Endothelial cell of umbilical vein (primary cell): Measurements from ENCODE around the gene FMNL2. TPM values are rescaled to one million over a fixed set of nuclear protein-coding genes. Genes with fewer than 3 reads are reported as not detected.

Source experiments
- BruUV-seq: library from RNA; stranded (reverse); fragments of 400-500 nt; replicated peaks from 2 replicates; lab custom pipeline; 2021; lab: Mats Ljungman, UMichigan
- CTCF ChIA-PET: fragments of 300-600, 350-600 bp; sonication (Branson Sonifier 250); formaldehyde crosslinking; loops from one replicate; lab custom pipeline; 2021; ENCODE audit warnings: antibody characterized with exemption, inconsistent platforms; lab: Charles Lee
- POLR2A ChIA-PET: fragments of 300-600, 350-600 bp; sonication (Branson Sonifier 250); formaldehyde crosslinking; loops from one replicate; lab custom pipeline; 2021; ENCODE audit warnings: antibody characterized with exemption, inconsistent platforms; lab: Charles Lee
- DNase-seq: peaks from one replicate; pipeline ENCODE4 v3.0.0-alpha.2; 2011; ENCODE audit warnings: low read depth, low spot score
- FAIRE-seq: peaks from 2 replicates; lab custom pipeline; 2011; peaks lifted over from hg19 to GRCh38; lab: Jason Lieb, UNC
- H2AFZ ChIP-seq: 2 replicates; pipeline ENCODE4 v1.6.0; 2012; ENCODE audit warnings: low read depth, low read length, control low read depth, inconsistent platforms
- H3K27ac ChIP-seq: 2 replicates; pipeline ENCODE4 v1.5.1; 2011; ENCODE audit warnings: low read depth, mild to moderate bottlenecking, control low read depth, low read length, moderate library complexity; ENCODE audit not compliant: insufficient read depth
- H3K27me3 ChIP-seq, 2 experiments: 2 replicates each; pipeline versions ENCODE4 v1.6.0 to v1.6.1; 2011; ENCODE audit warnings: low read length in 2 of 2, mixed read lengths in 1 of 2; ENCODE audit not compliant: control insufficient read depth in 2 of 2, insufficient read depth in 2 of 2
- H3K36me3 ChIP-seq, 2 experiments: 2 replicates in 1 of 2; 3 replicates in 1 of 2; pipeline ENCODE4 v1.5.1; 2011; ENCODE audit warnings: low read length in 2 of 2, mild to moderate bottlenecking in 1 of 2, moderate library complexity in 1 of 2; ENCODE audit not compliant: control insufficient read depth in 2 of 2, insufficient read depth in 2 of 2; ENCODE audit errors: extremely low read depth in 1 of 2
- H3K4me1 ChIP-seq: 3 replicates; pipeline ENCODE4 v1.5.1; 2011; ENCODE audit warnings: mild to moderate bottlenecking, low read length; ENCODE audit not compliant: control insufficient read depth, insufficient read depth; ENCODE audit errors: extremely low read depth
- H3K4me2 ChIP-seq: 2 replicates; pipeline ENCODE4 v1.6.1; 2011; ENCODE audit warnings: low read length, control low read depth, mixed read lengths; ENCODE audit not compliant: insufficient read depth
- H3K4me3 ChIP-seq, 3 experiments: fragments of 200-600 bp in 1 of 3; sonication (generic), shearing (Covaris generic) in 1 of 3; replicated peaks in 1 of 3; 2 replicates each; pipeline ENCODE4 v1.5.1; 2011 to 2016; ENCODE audit warnings: control low read depth in 3 of 3, low read length in 3 of 3, mild to moderate bottlenecking in 2 of 3, inconsistent platforms in 1 of 3, low read depth in 1 of 3, moderate library complexity in 1 of 3; ENCODE audit not compliant: insufficient read depth in 1 of 3
- H3K79me2 ChIP-seq: 2 replicates; pipeline ENCODE4 v1.6.0; 2012; ENCODE audit warnings: low read length, inconsistent platforms; ENCODE audit not compliant: control insufficient read depth, insufficient read depth
- H3K9ac ChIP-seq: replicated peaks from 2 replicates; pipeline ENCODE3; 2011; ENCODE audit warnings: low read length, control low read depth; ENCODE audit not compliant: insufficient read depth; ENCODE audit errors: extremely low read depth
- H3K9me1 ChIP-seq: replicated peaks from 3 replicates; pipeline ENCODE4 v1.6.0; 2011; ENCODE audit warnings: mild to moderate bottlenecking, low read length; ENCODE audit not compliant: control insufficient read depth, insufficient read depth; ENCODE audit errors: extremely low read depth
- H3K9me3 ChIP-seq: replicated peaks from 2 replicates; pipeline ENCODE4 v1.5.1; 2012; ENCODE audit warnings: low read length, inconsistent platforms; ENCODE audit not compliant: control insufficient read depth, insufficient read depth
- H4K20me1 ChIP-seq: replicated peaks from 2 replicates; pipeline ENCODE3; 2011; ENCODE audit warnings: mild to moderate bottlenecking, low read length; ENCODE audit not compliant: control insufficient read depth, insufficient read depth; ENCODE audit errors: extremely low read depth
- CTCF ChIP-seq, 2 donors: IDR thresholded peaks; 1 replicate in 1 of 2; 2 replicates in 1 of 2; pipeline ENCODE4 v1.5.1; 2011; ENCODE audit warnings: low read length in 2 of 2, mild to moderate bottlenecking in 2 of 2, moderate library complexity in 2 of 2, control low read depth in 1 of 2, inconsistent platforms in 1 of 2, low read depth in 1 of 2; ENCODE audit not compliant: insufficient read depth in 1 of 2; ENCODE audit errors: extremely low read depth in 1 of 2
- EZH2 ChIP-seq: IDR thresholded peaks from 2 replicates; pipeline ENCODE4 v1.6.1; 2012; ENCODE audit warnings: borderline replicate concordance, low read depth, mild to moderate bottlenecking, moderate library complexity, low read length, inconsistent platforms; ENCODE audit not compliant: severe bottlenecking
- FOS ChIP-seq: IDR thresholded peaks from 2 replicates; pipeline ENCODE4 v1.6.1; 2011; ENCODE audit warnings: mild to moderate bottlenecking, low read length, moderate library complexity, borderline replicate concordance; ENCODE audit not compliant: insufficient read depth
- GATA2 ChIP-seq: IDR thresholded peaks from 2 replicates; pipeline ENCODE4 v1.7.0; 2011; ENCODE audit warnings: low read depth, mild to moderate bottlenecking, moderate library complexity, mixed read lengths, low read length; ENCODE audit not compliant: insufficient read length, insufficient read depth
- JUN ChIP-seq: IDR thresholded peaks from 2 replicates; pipeline ENCODE4 v1.6.1; 2011; ENCODE audit warnings: borderline replicate concordance, low read depth; ENCODE audit not compliant: insufficient read length, insufficient read depth
- MAX ChIP-seq: IDR thresholded peaks from 2 replicates; pipeline ENCODE4 v1.6.1; 2011; ENCODE audit not compliant: insufficient read depth, insufficient read length
- MYC ChIP-seq: IDR thresholded peaks from one replicate; pipeline ENCODE4 v1.6.1; 2011; ENCODE audit warnings: mild to moderate bottlenecking, low read depth, low read length
- POLR2A ChIP-seq: IDR thresholded peaks from 2 replicates; pipeline ENCODE4 v1.6.1; 2012; ENCODE audit warnings: low read depth, mild to moderate bottlenecking, control low read depth, low read length
- POLR2AphosphoS5 ChIP-seq: IDR thresholded peaks from 2 replicates; pipeline ENCODE4 v1.6.1; 2012; ENCODE audit warnings: low read depth, mild to moderate bottlenecking, control low read depth, low read length, moderate library complexity; ENCODE audit not compliant: insufficient read depth
- dilution Hi-C: fragments of 300-500 bp; cut with MboI; formaldehyde crosslinking; loops from one replicate; pipeline ENCODE4 v1.15.0; 2019; ENCODE audit warnings: low sequenced_read_pairs; ENCODE audit not compliant: extremely low pct_ligation_motif_present
- intact Hi-C: fragments of 100-400 bp; cut with micrococcal nuclease; formaldehyde crosslinking; loops from one replicate; pipeline ENCODE4 v1.10.0; 2022
- polyA plus RNA-seq, 4 experiments: library from polyadenylated mRNA; depleted of rRNA in 3 of 4; stranded (reverse) in 3 of 4; unstranded in 1 of 4; fragments of >200 nt; gene quantifications; 2 replicates each; pipeline versions ENCODE4 v1.2.1 to v1.2.3, GENCODE V29; 2011 to 2012; ENCODE audit warnings: missing spikeins in 1 of 4
- total RNA-seq: library from RNA; stranded (reverse); gene quantifications from 2 replicates; pipeline ENCODE4 v1.2.3, GENCODE V29; 2021

FMNL2 gene
- total and polyA plus RNA-seq, 2 donors (not counting 3 experiments of a cell fraction or from before 2014, with no cell fraction given) = 8.3 to 28.0 TPM

DNA sequence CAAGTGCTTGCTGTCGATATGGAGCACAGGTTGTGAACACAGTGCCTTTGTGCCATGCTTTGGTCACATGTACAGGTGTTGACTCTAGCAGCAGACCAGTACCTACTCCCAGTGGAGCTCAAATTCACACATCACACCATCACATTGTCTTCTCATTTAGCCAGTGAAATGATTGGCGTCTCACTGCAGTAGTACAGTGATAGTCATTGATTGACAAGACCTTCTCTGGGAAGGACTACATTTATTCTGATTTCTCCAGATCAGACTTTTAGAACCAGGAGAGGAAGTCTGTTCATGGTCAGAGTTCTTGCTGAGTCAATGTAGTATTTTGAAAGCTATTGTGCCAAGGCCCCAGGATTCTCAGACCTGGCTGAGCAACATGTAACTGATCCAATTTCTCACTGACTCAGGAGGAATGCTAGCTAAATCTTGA lies 75.2 kb downstream of the FMNL2 start:
- no TSS peak for BruUV-seq
- Histone ChIP-seq H3K27ac (no peak overlapping the region), H3K9ac (no peak overlapping the region), H3K9me1 (no peaks in the 10 kb centered on the region), H3K4me1 (peaks cover 39% of the 10 kb centered on the region), H4K20me1 (no peaks in the 10 kb centered on the region), H3K9me3 (no peaks in the 10 kb centered on the region), H3K36me3 (no peaks in the 10 kb centered on the region), H3K27me3 (no peaks in the 10 kb centered on the region), H3K4me2 (no peak overlapping the region), H3K79me2 (peaks cover 41% of the 10 kb centered on the region), H2AFZ (no peak overlapping the region), H3K4me3 (no peak overlapping the region)
- DNase-seq (no peak), FAIRE-seq (no peak)
- intact Hi-C loops = no loop called here
- CTCF ChIA-PET = interaction anchor here (0.9 to 1.7 kb wide), 7 partner anchors 8 to 224 kb away, joined by 3 to 5 read pairs (median 3); no protein-coding TSS in a partner anchor
- POLR2A ChIA-PET = no interaction called here
- TF ChIP-seq GATA2 (no peak), MYC (no peak), FOS (no peak), CTCF (IDR thresholded peaks at IDR 0.05; ENCODE audit: extremely low read depth in 1 of 2, insufficient read depth in 1 of 2, low read depth in 1 of 2, low read length in 2 of 2) (no peak), POLR2A (no peak), EZH2 (no peak), MAX (no peak), JUN (no peak), POLR2AphosphoS5 (no peak)
- dilution Hi-C loops = no loop called here
